ENCODE results near the gene GNG7.
"Not testable (repeated sequence)": the region's sequence is repeated elsewhere in the genome, so short reads cannot be mapped to it uniquely, and the experiment has no call there.

GNG7 gene

DNA sequence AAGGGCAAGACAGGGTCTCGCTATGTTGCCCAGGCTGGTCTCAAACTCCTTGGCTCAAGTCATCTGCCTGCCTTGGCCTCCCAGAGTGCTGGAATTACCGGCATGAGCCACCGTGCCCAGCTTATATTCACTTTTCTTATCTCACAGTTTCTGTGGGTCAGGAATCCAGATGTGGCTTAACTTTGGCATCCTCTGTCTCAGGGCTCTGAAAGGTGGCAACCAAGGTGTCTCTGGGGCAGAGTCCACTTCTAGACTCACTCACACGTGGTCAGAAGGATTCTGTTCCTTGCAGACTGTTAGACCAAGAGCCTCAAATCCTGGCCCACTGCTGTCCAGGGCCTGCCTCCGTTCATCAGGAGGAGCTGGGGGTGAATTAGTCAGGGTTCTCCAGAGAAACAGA, 238.1 kb downstream of the GNG7 start:
- DNase-seq (ENCODE audit: low spot score), result no peak

DNA sequence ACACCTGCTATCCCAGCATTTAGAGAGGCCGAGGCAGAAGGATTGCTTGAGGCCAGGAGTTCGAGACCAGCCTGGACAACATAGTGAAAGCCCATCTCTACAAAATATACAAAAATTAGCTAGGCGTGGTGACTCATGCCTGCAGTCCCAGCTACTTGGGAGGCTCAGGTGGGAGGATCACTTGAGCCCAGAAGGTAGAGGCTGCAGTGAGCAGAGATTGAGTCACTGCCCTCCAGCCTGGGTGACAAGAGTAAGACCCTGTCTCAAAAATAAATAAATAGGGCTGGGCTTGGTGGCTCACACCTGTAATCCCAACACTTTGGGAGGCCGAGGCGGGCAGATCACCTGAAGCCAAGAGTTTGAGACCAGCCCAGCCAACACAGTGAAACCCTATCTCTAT, 238.8 kb downstream of the GNG7 start:
- DNase-seq (ENCODE audit: low spot score), result not testable (repeated sequence)

DNA sequence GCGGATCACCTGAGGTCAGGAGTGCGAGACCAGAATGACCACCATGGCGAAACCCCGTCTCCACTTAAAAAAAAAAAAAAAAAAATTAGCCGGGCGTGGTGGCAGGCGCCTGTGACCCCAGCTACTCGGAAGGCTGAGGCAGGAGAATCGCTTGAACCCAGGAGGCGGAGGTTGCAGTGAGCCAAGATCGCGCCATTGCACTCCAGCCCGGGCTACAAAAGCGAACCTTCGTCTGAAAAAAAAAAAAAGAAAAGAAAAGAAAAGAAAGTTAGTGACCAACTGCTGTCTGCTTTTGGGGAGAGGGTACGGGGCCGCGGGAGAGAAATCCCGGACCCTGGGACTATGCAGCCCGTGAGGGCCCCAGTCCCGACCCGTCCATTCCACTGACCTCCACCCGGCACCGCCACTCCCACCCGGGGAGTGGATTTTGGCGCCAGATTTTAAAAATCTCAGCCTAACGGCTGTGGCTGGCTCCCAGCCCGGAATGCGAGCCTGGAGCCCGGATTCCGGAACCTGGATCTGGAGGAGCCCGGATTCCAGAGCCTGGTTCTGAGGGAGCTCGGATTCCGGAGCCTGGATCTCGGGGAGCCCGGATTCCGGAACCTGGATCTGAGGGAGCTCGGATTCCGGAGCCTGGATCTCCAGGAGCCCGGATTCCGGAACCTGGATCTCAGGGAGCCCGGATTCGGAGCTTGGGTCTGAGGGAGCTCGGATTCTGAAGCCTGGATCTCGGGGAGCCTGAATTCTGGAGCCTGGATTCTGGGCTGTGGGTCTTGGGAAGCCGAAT, 239.7 kb downstream of the GNG7 start:
- DNase-seq (ENCODE audit: low spot score), result peak; percentile 62

DNA sequence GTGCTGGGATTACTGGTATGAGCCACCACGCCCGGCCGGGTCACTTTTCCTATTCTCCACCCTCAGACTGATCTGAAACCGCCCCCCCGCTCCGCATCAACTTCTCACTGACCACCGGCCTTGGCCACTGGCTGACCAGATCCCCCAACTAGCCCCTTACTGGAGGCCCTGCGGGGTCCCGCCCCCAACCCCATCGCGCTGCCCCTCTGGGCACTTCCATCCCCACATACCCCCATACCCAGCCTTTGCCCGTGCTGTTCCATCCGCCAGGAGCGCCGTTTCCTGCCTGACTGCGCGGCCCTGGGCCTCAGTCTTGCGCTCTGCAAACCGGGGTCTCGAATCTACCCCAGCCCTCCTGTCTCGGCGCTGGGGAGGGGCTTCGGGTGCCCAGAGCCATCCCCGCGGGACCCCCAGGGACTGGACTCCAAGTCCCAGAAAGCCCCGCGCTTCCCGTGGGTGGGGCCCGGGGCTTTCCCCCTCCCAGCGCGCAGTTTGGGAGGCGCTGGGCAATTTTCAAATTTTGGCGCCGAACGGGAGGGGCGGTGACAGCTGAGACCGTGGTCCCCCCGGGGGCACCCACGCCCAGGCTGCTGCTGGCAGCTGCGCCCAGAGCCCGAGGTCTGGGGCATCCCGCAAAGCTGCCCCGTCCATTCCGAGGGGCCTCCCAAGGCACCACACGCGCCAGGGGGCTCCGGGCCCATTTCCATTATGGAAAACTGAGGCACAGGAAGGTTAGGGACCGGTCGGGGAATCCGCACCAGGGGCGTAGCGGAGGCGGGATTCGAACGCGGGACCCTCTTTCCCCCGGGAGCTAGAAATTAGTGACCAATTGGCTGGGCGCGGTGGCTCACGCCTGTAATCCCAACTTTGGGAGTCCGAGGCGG, 240.5 kb downstream of the GNG7 start:
- peak; percentile 35 for DNase-seq (ENCODE audit: low spot score)

Small RNA genes lying within 50 kb of the gene (small RNA-seq; reads per million reads assigned to genes)
- gene MIR7850 (0 reads per million in 2 experiments), gene RN7SL121P (0 reads per million in 2 experiments), gene RNU6-993P (0 reads per million in 2 experiments)

Data from SK-N-DZ (cell line).